ENCODE data around the gene IL21R.
A peak's percentile ranks its signal among the peaks of the same experiment; 100 is the strongest.
"Not testable (repeated sequence)": the region's sequence is repeated elsewhere in the genome, so short reads cannot be mapped to it uniquely, and the experiment has no call there.

IL21R gene

DNA sequence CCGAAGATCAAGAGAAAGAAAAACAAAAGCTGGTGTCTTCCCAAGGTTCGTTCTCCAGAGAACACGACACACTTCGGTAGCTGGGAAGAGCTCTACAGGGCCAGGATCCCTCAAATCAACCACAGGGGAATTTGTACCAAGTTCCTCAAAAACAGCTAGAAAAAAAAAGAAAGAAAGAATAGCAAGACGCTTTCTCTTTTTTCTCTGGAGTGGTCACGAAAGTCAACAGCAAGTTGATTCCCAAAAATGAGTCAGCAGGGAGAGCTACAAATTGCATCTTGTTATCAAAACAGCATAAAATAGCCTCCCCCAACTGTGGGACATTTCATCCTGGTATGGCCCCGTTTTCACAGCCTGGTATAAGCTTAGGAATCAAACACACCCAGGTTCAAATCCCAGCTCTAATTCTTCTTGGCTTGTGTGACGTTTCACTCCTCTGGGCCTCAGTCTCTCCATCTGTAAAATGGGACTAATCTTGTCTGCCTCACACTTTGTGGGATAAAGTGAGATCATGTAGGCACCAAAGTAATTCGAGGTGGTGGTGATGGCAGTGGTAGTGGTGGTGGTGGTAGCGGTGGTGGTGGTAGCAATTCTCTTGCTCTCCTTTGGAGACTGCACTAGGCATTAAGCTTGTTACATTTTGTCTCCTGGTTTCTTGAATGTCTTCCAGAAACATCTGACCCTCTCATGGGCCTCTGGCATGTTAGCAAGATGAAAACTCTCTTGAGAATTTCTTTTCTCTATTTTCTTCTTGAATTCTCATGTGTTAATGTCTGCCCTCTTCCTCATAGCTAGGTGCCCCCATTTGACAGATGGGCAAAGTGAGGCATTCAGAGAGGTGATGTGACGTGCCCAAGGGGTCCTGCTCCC lies 988 bp upstream of the IL21R start:
- DNase-seq (ENCODE audit: low read depth): peak; percentile 7

GRCh38 chr16:27402569-27402963 lies 592 bp downstream of the IL21R start:
- DNase-seq (ENCODE audit: low read depth): no peak

DNA sequence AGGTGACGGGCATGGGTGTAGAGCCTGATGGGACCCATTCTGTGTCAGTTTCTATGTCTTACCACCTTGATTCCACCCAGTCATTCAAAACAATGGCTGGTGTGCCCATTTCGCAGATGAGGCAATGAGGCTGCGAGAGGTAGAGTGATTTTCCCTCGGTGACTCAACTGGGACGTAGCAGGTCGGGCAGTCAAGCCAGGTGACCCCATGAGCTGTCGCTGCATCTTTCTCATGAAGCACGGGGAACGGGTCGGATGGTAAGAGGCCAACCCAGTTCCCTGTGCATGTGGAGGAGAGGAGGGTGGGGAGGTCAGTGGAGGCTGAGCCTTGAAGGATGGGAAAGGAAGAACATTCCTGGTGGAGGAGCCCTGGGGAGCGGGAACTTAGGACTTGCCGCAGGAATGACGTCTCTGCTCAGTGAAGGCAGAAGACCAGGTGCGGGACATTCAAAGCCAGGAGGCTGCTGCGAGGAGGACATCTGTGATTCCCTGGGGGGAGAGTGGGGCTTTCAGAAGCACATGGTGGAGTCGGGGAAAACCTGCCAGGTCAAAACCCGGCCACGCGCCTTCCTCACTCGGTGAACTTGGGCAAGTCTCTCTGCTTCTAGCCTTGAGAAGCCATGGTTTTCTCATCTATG lies 1.1 kb downstream of the IL21R start:
- no peak for DNase-seq (ENCODE audit: low read depth)

GRCh38 chr16:27403601-27403992 lies 1.6 kb downstream of the IL21R start:
- no peak for DNase-seq (ENCODE audit: low read depth)

DNA sequence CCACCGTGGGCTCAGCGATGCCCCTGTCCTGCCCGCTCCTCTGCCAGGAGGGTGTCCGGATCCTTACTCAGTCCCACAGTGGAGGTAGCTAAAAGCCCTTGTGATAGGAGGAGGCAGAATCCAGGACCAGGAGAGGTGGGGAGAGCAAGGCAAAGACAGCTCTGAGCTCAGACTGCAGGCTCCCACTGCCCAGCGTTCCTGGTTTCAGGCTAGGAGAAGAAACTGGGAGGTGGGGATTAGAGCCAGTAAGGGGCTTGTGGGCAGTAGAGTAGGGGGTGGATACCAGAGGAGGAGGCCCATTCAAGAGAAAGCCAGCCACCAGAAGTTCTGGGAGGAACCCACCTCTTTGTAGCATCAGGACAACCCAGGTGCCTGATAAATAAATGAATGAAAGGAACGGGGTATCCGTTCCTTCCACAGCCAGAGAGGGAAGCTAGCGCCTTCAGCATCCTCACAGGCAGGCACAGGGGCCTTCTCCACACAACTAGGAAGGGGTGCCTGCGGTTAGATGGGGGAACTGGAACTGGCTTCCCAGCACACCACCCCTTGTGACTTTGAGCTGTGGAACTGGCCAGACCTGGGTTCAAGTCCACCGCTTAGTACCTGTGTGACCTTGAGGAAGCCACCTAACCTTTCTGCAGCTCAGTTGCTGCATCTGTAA lies 2.3 kb downstream of the IL21R start:
- no peak for DNase-seq (ENCODE audit: low read depth)

- DNase-seq (ENCODE audit: low read depth): no peak
Measured at GRCh38 chr16:27405546-27406451, 3.8 kb downstream of the IL21R start.

DNA sequence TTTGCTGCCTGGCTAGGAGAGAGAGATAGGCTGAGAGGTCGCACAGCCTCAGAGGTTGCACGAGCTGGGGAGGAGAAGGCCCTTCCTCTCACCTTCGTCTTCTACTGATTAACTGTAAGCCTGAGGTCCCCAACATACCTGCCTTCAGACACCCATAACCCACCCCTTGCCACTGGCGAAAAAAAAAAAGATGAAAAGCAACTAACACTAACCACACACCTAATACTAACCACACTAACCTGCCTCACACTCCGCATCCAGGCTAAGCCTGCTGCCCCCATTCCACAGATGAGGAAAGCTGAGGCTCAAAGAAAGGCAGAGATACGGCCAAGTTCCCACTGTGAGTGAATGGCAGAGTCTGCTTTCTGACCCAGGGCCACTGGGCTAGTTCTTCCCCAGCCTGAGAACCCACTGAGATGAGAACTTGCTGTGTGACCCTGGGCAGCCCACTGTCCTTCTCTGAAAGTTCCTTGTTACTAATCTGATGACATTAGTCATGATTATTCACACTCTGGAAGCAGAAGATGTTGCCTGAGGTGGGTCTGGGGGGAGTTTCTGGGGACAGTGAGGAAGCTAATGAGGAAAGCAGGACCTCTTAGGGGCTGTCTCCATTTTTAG lies 4.6 kb downstream of the IL21R start:
- DNase-seq (ENCODE audit: low read depth): no peak

- DNase-seq (ENCODE audit: low read depth): no peak
Measured at GRCh38 chr16:27407133-27407532, 5.2 kb downstream of the IL21R start.

DNA sequence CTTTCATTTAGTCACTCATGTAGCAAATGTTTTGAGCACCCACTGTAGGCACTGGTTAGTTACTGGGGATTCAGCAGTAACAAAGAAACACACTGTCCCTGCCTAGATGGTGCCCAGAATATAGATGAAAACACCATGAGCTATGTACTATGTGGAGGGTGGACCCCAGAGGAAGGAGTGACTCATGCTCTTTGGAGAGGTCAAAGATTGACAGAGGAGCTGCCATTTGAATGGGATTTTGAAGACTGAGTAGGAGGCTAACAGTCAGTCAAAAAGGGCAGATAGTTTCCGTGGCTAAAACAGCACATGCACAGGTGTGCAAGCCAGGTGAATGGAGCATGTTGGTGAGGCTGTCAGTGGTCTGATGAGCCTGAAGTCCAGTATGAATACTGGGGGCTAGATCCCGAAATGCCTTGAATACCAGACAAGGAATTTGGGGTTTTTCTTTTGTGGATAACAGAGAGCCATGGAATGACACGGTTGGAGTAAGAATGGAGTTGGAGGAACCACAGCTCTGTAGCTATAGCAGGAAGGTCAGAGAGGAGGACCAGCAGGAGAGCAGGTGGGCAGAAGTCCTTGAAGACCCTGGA lies 6.1 kb downstream of the IL21R start:
- peak; percentile 11 for DNase-seq (ENCODE audit: low read depth)

DNA sequence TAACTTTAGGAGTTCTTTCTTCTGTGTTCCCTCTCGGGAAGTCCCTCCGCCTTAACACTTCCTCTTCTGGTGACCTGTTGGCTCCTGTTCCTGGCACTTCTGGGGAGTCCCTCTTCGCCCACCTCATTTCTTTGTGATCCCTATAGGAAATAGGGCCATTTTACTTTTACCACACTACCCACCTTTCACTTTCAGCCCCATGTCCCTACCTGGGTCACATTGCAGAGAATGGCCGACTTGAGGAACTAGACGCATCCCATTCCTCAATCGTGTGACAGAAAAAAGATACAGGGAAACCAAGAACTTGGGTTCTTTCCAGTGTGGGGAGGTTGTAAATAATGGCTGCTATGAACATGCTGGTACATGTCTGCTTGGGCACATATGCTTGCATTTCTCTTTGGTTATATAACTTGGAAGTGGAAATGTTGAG lies 6.6 kb downstream of the IL21R start:
- DNase-seq (ENCODE audit: low read depth): no peak

DNA sequence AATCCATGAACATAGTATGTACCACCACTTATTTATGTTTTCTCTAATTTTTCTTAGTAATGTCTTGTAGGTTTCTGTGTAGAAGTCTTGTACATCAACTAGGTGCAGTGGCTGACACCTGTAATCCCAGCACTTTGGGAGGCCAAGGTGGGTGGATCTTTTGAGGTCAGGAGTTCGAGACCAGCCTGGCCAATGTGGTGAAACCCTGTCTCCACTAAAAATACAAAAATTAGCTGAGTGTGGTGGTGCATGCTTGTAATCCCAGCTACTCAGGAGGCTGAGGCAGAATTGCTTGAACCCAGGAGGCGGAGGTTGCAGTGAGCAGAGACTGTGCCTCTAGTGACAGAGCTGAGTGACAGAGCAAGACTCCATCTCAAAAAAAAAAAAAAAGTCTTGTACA lies 8.0 kb downstream of the IL21R start:
- DNase-seq (ENCODE audit: low read depth): not testable (repeated sequence)

DNA sequence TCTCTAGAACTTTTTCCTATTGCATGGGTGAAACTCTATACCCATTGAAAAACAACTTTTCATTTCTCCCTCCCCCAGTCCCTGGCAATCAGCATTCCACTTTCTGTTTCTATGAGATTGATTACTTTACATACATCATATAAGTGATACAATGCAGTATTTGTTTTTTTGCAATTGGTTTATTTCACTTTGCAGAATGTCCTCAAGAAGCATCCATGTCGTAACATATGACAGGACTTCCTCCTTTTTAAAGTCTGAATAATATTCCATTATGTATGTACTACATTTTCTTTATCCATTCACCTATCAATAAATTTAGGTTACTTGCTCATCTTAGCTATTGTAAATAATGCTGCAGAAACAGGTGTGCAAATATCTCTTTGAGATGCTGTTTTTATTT lies 8.8 kb downstream of the IL21R start:
- no peak for DNase-seq (ENCODE audit: low read depth)

DNA sequence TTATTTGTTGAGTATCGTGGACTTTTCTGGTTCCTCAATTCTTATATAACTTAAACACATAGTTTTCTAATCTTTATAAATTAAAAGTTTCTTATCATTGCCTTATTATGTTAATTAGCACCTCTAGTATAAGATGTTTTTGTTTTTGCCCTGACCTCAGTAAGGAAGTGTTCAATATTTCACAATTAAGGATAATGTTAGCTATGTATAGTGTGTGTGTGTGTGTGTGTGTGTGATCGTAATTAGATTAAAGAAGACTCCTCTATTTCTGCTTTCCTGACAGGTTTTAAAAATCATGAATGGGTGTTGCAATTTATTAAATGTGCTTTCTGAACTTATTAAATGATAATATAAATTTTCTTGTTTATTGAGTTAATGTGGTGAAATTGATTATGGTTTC lies 12.0 kb downstream of the IL21R start:
- DNase-seq (ENCODE audit: low read depth): no peak

GRCh38 chr16:27414788-27415431 lies 12.9 kb downstream of the IL21R start:
- DNase-seq (ENCODE audit: low read depth): no peak

GRCh38 chr16:27417047-27417671 lies 15.2 kb downstream of the IL21R start:
- no peak for DNase-seq (ENCODE audit: low read depth)

GRCh38 chr16:27421961-27422740 lies 20.2 kb downstream of the IL21R start:
- peak; percentile 22 for DNase-seq (ENCODE audit: low read depth)

DNA sequence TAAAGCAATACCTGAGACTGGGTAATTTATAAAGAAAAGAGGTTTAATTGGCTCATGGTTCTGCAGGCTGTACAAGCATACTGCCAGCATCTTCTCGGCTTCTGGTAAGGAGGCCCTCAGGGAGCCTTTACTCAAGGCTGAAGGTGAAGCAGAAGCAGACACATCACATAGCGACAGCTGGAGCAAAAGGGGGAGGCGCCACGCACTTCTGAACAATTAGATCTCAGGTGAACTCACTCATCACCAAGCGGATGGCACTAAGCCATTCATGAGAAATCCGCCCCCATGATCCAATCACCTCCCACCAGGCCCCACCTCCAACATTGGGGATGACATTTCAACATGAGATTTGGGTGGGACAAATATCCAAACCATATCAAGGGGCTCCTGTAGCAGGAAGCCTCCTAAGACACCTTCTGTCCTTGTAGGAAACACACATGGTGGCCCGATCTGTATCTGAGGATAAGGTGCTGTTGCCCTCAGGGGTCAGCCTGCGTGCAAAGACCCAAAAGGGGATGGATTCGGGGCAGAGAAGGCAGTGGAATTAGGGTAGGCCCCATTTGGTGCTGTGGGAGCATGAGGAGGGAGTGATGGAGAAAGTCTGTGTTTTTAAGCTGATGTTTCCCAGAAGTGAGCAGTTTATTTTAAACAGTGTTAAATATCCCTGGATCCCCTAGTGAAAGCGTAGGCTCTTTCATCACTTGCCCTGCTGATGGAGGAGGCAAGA lies 23.0 kb downstream of the IL21R start:
- DNase-seq (ENCODE audit: low read depth): no peak

GRCh38 chr16:27425961-27426360 lies 24.0 kb downstream of the IL21R start:
- no peak for DNase-seq (ENCODE audit: low read depth)
